ENCODE results near the gene WNT3.
A peak's percentile ranks its signal among the peaks of the same experiment; 100 is the strongest.

DNA sequence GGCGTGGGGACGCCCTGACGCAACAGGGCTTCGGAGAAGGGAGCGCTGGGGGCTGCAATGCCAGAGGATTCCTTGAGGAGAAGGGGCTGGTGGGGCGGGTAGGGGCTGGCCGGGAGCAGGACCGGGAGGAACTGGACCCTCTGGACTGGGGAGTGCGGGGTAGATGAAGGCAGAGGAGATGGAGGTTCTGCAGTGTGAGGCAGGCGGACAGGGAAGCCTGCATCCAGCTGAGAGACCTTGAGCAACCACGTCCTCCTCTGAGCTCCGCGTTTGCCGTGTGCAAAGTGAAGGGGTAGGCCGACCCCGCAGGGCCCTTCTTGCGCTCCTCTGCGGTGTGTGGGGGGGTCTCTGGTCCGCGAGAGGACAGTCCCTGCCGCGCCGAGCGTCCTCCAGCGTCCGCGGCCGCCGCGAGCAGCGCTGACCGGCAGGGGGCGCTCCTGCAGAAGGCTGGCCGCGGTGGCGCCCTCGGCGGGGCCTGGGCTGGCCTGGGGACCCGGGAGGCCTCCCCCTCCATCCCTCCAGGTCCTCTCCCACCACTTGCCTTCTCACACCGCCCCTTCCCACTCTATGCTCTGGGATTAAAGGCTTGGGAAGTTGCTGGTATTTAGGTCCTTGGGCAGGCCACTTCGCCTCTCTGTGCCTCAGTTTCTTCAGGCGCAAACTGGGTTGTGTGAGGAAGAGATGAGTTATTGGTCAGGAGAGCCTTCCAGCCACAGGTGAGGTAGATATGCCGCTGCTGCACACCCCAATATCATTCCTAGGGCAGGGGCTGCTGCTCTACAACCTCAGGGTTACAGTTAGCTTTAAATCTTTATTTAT lies 23.3 kb upstream of the WNT3 start:
- TF ChIP-seq, protein P1, sequence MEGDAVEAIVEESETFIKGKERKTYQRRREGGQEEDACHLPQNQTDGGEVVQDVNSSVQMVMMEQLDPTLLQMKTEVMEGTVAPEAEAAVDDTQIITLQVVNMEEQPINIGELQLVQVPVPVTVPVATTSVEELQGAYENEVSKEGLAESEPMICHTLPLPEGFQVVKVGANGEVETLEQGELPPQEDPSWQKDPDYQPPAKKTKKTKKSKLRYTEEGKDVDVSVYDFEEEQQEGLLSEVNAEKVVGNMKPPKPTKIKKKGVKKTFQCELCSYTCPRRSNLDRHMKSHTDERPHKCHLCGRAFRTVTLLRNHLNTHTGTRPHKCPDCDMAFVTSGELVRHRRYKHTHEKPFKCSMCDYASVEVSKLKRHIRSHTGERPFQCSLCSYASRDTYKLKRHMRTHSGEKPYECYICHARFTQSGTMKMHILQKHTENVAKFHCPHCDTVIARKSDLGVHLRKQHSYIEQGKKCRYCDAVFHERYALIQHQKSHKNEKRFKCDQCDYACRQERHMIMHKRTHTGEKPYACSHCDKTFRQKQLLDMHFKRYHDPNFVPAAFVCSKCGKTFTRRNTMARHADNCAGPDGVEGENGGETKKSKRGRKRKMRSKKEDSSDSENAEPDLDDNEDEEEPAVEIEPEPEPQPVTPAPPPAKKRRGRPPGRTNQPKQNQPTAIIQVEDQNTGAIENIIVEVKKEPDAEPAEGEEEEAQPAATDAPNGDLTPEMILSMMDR (IDR thresholded peaks at IDR 0.05; ENCODE audit: control extremely low read depth in 1 of 3, insufficient read depth in 1 of 3, low read depth in 1 of 3, low read length in 3 of 3), result peak; percentile 85 to 96 (median 90)
- TF ChIP-seq TBP (IDR thresholded peaks at IDR 0.05; ENCODE audit: low read depth, low read length), result 0 out of 2 replicates have a peak, but pooled peaks have one; percentile 16
- TF ChIP-seq SIRT6 (IDR thresholded peaks at IDR 0.05; ENCODE audit: low read length), result no peak
- peak; percentile 77 to 87 for TF ChIP-seq RAD21 (IDR thresholded peaks at IDR 0.05 in 1 of 2, conservative IDR thresholded peaks at IDR 0.05 in 1 of 2; ENCODE audit: low read depth in 2 of 2, low read length in 2 of 2)
- peak; percentile 75; the same call in 1 of the 2 replicates for TF ChIP-seq GABPA (IDR thresholded peaks at IDR 0.05; ENCODE audit: borderline replicate concordance, insufficient read depth, low read length)
- TF ChIP-seq, protein P2, sequence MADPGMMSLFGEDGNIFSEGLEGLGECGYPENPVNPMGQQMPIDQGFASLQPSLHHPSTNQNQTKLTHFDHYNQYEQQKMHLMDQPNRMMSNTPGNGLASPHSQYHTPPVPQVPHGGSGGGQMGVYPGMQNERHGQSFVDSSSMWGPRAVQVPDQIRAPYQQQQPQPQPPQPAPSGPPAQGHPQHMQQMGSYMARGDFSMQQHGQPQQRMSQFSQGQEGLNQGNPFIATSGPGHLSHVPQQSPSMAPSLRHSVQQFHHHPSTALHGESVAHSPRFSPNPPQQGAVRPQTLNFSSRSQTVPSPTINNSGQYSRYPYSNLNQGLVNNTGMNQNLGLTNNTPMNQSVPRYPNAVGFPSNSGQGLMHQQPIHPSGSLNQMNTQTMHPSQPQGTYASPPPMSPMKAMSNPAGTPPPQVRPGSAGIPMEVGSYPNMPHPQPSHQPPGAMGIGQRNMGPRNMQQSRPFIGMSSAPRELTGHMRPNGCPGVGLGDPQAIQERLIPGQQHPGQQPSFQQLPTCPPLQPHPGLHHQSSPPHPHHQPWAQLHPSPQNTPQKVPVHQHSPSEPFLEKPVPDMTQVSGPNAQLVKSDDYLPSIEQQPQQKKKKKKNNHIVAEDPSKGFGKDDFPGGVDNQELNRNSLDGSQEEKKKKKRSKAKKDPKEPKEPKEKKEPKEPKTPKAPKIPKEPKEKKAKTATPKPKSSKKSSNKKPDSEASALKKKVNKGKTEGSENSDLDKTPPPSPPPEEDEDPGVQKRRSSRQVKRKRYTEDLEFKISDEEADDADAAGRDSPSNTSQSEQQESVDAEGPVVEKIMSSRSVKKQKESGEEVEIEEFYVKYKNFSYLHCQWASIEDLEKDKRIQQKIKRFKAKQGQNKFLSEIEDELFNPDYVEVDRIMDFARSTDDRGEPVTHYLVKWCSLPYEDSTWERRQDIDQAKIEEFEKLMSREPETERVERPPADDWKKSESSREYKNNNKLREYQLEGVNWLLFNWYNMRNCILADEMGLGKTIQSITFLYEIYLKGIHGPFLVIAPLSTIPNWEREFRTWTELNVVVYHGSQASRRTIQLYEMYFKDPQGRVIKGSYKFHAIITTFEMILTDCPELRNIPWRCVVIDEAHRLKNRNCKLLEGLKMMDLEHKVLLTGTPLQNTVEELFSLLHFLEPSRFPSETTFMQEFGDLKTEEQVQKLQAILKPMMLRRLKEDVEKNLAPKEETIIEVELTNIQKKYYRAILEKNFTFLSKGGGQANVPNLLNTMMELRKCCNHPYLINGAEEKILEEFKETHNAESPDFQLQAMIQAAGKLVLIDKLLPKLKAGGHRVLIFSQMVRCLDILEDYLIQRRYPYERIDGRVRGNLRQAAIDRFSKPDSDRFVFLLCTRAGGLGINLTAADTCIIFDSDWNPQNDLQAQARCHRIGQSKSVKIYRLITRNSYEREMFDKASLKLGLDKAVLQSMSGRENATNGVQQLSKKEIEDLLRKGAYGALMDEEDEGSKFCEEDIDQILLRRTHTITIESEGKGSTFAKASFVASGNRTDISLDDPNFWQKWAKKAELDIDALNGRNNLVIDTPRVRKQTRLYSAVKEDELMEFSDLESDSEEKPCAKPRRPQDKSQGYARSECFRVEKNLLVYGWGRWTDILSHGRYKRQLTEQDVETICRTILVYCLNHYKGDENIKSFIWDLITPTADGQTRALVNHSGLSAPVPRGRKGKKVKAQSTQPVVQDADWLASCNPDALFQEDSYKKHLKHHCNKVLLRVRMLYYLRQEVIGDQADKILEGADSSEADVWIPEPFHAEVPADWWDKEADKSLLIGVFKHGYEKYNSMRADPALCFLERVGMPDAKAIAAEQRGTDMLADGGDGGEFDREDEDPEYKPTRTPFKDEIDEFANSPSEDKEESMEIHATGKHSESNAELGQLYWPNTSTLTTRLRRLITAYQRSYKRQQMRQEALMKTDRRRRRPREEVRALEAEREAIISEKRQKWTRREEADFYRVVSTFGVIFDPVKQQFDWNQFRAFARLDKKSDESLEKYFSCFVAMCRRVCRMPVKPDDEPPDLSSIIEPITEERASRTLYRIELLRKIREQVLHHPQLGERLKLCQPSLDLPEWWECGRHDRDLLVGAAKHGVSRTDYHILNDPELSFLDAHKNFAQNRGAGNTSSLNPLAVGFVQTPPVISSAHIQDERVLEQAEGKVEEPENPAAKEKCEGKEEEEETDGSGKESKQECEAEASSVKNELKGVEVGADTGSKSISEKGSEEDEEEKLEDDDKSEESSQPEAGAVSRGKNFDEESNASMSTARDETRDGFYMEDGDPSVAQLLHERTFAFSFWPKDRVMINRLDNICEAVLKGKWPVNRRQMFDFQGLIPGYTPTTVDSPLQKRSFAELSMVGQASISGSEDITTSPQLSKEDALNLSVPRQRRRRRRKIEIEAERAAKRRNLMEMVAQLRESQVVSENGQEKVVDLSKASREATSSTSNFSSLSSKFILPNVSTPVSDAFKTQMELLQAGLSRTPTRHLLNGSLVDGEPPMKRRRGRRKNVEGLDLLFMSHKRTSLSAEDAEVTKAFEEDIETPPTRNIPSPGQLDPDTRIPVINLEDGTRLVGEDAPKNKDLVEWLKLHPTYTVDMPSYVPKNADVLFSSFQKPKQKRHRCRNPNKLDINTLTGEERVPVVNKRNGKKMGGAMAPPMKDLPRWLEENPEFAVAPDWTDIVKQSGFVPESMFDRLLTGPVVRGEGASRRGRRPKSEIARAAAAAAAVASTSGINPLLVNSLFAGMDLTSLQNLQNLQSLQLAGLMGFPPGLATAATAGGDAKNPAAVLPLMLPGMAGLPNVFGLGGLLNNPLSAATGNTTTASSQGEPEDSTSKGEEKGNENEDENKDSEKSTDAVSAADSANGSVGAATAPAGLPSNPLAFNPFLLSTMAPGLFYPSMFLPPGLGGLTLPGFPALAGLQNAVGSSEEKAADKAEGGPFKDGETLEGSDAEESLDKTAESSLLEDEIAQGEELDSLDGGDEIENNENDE (IDR thresholded peaks at IDR 0.05; ENCODE audit: insufficient replicate concordance, low read length), result no peak
- no peak for TF ChIP-seq NRF1 (IDR thresholded peaks at IDR 0.05; ENCODE audit: low read depth, low read length)

Data from H1 (cell line).